DMS153 treated with DMSO at 0.1 percent for 48 hours (cell line): ENCODE data around the gene ECHS1.

Experiments
- DNase-seq: peaks from one replicate; lab custom pipeline; 2025; ENCODE audit not compliant: unreplicated experiment; lab: John Stamatoyannopoulos, UW

ECHS1 gene

DNA sequence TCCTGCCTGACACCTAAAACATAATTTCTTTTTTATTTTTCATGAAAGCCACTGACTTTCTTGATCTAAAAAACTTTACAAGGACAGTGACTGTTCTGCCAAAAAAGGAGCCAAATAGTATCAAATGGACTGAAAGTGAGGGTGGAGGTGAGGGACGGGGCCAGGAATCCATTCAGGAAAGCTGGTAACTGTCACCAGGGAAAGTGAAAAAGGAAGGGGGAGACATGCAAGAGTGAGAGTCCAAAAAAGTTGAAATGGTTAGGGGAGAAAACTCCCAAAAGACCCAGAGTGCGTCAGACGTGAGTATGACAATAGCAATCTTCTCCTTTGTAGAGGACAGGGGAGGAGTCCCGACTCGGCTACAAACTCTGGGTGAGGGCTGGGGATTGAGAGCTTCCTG lies 28.9 kb downstream of the ECHS1 start:
- DNase-seq, result no peak

DNA sequence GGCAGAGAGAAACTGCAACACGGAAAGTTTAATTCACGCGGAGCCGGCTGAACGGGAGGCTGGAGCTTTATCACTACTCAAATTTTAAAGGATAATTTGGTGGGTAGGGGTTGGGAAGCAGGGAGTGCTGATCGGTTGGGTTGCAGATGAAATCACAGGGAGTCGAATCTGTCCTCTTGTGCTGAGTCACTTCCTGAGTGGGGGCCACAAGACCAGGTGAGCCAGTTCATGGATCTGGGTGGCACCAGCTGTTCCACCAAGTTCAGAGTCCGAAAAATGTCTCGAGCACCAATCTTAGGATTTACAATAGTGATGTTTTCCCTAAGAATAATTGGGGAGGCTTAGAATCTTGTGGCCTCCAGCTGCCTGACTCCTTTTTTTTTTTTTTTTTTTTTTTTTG lies 29.6 kb downstream of the ECHS1 start:
- DNase-seq, result no peak

DNA sequence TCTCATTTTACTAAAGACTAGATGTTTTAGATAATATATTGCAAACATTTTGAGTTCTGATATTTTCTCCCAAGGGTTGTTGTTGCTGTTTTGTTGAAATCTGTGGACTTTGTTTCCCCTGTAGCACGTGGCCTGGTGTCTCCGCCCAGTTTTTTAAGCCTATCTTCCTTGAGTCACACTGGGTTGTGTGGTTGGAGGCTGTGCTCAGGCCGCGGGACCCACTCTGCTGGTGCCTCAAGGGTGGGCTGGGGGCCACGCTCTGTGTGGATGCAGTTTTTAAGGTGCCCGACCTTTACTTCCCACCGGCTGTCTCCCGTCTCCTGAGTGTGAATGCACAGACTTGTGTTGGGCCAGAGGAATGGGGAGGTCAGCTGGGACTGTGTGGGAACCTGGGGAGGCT lies 30.2 kb downstream of the ECHS1 start:
- DNase-seq, result no peak

DNA sequence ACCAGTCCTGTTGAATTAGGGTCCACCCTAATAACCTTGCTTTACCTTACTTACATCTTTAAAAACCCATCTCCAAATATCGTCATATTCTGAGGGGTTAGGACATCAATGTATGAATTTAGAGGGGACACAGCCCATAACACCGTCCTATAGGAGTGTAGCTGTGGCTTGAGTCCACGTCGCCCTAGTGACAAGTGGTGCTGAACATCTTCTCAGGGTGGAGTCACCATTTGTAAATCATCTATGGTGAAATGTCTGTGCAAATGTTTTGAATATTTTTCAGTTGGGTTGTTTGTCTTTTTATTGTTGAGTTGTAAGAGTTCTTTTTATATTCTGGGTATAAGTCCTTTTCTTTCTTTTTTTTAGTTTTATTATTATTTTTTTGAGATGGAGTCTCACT lies 31.2 kb downstream of the ECHS1 start:
- no peak for DNase-seq

DNA sequence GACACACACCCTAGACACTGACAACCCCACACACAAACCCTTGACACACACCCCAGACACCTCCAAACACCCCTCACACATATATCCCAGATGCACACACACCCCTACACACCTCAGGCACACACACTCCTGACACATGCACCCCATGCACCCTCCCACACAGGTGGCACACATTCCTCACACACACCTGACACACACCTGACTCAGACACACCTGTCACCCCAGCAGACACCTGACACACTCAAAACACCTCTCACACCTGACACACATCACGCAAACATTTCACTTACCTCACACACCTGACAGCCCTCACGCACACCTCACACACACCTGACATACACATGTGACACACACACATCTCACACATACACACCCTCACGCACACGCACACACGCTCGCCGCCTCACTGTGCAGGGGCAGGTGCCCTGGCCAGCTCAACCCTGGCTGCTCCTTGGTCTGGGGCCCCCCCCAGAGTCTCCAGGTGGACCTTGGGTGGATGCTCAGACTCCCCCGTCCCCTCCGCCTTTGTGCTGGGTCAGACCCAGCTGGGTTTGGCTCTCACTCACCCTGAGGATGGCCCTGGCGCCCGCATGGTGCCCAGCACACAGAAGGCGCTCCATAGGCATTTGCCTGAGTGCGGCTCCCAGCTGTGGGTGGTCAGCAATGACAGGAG lies 33.3 kb downstream of the ECHS1 start:
- no peak for DNase-seq

DNA sequence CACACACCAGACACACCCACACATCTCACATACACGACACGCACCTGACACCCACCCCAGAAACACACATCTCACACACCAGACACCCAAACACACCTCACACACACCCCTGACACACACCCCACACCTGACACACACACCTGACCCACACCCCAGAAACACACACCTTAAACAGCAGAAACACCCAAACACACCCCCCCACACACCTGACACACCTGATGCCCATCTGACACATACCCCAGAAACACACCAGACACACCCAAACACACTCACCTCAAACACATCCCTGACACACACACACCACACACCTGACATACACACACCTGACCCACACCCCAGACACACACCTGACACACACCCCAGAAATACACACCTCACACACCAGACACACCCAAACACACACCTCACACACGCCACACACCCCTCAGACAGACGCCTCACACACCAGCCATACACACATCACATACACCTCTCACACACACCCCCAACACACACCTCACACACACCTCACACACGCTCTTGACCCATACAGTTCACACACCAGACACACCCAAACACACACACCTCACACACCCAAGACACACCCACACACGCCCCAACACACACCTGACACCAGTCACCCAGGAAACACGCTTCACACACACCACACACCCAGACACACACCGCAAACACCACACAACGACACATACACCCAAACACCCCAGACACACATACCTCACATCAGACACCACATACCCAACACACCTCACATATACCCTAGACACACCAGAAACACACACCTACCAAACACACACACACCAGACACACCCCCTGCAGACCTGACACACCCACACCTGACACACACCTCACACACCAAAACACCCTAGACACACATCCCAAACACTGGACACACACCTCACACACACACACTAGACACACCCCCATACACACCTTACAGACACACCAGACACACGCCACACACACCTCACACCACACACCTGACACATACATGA lies 34.8 kb downstream of the ECHS1 start:
- DNase-seq, result no peak

DNA sequence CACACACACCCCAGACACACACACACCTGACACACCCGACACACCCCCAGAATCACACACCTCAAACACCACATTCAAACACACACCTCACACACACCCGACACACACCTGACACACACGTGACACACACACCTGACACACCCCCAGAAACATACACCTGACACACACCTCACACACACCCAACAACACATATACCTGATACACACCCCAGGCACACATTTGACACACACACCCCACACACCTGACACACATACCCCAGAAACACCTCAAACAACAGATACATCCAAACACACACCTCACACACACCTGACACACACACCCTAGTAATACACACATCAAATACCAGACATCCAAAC lies 35.8 kb downstream of the ECHS1 start:
- no peak for DNase-seq

DNA sequence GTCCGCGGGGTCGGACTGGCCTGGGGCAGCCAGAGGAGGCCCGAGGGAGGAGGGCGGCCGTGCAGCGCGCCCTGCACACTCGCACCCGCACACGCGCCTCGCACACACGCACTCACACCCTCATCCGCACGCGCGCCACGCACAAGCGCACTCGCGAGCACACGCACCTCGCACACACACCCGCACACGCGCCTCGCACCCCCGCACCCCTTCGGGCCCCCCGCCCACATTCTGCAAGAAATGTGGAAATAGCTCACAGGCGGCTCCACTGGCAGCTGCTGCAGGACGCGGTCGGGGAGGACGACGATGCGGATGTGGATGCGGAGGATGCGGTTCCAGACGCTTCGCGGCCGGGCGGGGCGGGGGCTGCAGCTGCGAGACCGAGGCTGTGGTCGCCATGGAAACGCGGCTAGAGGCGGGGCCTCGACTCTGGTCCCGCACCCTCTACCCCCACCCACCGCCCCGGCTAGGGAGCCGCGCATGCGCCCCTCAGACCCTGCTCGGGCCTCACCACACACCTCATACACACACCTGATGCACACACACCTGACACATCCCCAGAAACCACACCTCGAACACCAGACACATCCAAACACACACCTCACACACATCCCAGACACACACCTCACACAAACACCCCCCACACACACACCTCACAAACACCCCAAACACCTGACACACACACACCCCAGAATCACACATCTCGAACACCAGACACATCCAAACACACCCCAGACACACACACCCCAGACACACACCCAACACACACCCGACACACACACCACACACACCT lies 36.4 kb downstream of the ECHS1 start, which contains the start of gene CALY:
Gene CALY, minus strand, starts transcription at position 320 of the 793 bp plus-strand sequence. CDS start 7,907 bp downstream, outside the sequence.
- DNase-seq, result no peak

DNA sequence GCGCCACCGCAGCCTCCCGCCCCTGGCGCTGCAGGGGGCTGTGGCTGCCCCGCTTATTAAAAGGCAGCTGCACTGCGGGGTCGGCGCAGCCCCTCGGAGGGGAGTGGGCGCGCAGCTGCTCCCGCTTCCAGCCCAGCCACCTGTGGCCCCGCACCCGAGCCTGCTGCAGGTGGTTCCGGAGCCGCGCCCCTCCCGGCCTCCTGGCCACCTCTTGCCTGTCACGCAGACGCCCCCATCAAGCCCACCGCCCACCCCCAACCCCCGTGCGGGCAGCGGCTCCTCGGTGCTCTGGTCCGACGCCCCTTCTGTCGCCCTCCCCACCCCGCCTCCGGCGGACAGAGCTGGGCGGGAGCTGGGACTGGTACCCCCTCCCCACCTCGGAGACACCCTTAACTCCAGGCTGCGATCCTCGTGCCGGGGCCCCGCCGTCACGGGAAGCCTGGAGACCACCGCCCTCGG lies 37.0 kb downstream of the ECHS1 start:
- no peak for DNase-seq

DNA sequence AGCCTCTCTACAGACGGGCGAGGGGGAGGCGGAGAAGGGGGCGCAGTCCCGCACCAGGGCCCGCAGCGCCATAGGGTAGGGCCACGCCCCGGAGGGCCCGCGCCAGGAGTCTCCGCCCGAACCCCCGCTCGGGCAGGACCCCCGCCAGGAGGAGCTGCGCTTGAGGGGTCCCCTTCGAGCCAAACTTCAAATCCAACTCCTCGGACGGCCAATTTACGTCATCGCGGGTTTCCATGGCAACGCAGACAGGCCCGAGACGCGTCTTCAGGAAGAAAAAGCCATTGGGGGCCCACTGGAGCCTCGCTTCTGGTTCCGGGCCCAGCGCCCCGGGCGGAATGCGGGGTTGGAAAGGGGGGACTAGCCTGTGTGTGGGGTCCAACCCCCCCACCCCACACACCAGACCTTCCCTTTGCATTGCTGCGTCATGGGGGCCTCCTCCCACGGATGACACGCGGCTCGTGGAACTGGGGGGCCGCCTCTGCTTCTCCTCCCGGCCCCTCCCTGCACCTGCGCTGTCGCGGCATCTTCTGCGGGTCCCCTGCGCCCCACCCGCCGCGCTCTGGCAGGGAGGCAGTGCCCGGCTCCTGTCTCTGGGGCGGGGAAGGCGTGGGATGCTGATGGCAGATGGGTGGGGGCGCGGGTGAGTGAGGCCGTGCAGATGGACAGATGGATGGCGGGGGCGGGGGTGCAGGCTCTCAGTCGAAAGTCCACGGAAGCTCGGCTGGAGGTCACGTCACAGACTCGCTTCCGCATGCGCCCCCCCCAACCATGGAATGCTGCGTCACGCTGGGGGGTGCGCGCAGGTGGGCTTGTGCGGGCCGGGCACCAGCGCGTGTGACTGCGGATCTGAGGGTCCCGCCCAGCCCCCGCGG lies 37.7 kb downstream of the ECHS1 start:
- DNase-seq, result no peak

DNA sequence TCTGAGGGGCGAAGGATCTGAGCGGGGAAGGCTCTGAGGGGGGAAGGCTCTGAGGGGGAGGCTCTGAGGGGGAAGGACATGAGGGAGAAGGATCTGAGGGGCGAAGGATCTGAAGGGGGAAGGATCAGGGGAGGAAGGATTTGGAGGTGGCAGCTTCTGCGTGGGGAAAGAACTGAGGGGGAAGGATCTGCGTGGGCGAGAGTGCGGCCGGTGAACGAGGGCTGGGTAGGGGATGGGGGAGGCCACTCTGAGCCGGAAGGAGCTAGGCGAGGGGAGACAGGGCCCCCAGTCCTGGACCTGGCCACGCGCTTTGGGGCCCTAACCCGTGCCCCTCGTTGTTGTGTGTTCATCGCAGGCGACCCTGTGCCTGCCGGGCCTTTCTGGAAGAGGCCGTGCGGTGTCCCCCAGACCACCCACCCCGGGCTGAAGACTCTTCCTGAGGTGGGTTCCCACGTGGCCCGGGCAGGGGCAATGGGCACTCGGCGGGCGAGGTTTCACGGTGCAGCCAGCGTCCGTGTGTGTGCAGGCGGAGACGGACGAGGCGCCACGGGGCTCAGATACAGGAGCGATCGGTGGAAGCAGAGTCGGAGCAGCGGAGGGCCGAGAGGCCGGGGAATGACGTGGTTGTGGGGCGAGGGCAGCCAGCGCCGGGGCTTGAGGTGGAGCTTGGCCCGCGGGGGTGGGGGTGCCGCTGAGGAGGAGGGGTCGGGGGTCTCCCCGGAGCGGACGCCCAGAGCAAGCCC lies 38.5 kb downstream of the ECHS1 start:
- DNase-seq, result no peak

DNA sequence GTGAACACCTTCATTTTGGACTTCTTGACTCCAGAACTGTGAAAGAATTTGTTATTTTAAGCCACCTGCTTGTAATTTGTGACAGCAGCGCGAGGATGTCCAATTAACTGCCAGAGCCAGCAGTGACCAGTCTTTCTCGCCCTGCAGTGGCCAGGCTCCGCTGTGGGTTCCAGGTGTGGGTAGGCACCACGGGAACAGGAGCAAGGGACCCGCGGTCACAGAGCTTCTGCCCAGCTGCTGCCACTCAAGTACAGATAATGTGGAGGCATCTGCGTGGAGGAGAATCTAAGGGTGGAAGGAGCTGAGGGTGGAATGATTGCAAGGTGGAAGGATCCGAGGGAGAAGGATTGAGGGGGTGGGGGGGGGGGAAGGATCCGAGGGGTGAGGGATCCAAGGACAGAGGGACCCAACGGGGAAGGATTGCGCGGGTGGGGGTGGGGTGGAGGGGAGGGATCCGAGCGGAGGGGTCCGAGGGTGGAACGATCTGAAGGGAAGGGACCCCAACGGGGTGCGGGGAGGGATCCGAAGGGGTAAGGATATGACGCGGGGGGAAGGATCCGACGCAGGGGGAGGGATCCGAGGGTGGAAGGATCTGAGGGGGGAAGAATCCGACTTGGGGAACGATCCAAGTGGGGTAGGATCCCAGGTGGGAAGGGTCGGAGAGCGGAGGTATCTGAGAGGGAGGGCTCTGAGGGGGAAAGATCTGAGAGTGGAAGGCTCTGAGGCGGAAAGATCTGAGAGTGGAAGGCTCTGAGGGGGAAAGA lies 40.0 kb downstream of the ECHS1 start:
- DNase-seq, result no peak

DNA sequence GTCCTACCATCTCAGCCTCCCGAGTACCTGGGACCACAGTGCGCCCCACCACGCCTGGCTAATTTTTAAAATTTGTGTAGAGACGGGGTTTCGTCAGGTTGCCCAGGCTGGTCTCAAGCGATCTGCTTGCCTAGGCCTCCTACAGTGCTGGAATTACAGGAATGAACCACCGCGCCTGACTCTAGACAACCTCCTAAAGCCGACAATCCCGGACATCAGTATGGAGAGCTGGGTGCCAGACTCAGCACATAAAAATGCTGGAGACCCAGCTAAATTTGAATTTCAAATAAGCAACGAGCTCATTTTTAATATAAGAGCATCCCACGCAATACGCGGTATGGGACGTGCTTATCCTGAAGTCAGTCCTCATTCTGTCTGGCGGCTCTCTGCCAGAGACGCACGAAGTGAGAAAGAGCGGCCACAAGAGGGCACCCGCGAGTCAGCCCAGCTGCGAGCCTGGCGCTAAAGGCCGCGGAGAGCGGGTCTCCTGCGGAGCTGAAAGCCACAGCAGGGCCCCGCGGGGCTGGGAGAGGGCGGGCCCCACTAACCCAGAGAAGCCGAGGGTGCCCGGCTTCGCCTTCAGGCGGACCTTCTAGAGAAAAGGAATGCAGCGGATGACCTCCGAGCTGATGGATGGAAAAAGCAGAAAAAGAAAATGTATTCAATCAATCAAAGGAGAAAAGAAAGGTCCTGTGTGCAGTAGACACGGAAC lies 43.5 kb downstream of the ECHS1 start:
- DNase-seq, result peak; percentile 73

DNA sequence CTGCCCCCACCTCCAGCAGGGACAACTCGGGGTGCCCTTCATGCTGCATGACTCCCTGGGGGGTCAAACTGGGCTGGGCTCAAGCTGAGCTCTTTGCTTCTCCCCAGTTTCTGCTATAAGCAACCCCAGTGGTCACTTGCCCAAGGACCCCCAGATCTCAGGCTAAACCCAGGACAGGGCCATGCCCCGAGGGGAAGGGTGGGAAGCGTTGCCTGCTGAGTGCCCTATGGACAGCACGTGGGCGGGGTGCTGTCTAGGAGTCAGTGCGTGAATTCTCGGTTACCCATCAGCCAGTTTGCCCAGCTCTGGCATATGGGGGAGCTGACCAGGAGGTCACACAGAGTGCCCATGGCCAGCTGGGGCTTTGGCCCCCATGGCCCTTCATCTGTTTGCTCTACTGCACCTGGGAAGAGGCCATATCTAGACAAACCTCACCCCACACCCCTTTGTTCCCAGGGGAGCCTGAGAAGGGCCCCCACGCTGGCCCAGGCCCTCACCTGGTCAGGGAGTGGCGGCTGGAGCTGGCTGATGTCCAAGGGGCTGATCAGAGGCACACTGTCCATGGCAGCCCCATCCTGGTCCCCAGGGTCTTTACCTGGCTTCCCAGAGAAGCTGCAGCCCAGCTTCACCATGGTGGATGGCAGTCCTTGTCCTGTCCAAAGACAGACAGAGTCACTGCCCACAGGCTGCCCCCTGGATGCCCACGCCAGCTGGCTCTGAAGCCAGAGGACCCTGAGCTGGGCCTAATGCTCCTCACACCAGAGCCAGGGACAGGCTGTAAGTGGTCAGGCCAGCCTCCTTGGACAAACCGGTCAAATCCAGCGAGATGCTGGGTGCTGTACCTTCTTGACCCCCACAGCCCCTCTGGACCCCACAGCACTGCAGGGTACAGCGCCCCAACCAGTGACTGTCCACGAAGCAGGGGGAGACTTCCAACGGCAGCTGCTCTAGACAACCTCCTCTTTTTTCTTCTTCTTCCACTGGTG lies 44.5 kb downstream of the ECHS1 start:
- no peak for DNase-seq

DNA sequence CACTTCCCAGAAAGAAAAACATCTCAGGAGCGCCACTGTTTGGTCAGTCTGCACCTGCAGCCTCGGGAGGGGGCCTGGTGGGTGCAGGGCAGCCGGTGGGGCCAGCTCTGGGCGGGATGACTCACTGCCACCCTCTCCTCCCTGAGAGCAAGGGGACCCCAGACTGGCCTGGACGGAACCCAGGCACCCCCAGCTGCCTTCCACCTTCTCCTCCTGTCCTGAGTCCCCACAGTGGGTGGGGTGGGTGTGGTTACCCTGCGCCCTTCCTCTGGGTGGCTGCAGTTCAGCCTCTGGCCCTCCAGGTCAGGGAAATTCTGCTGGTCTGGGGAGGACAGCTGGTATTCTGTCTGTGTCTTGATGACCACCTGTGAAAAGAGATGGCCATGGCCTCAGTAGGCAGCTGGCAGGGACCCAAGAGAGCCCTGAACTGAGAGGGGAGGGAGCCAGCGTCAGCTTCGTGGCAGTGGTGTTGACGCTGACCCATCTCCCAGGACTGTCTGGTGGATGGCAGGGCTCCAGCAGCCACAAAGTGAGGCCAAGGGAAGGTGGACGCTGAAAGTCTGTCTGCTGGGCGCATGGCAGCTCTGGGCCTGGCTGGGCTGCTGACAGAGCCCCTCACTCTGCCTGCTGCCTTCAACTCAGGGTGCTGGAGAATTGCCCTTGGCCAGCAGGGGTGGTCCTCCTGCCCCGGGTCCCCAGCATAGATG lies 45.4 kb downstream of the ECHS1 start:
- no peak for DNase-seq
